Pulmonary artery endothelial cell (primary cell): ENCODE measurements around the gene SCRN2. TPM values are rescaled to one million over a fixed set of nuclear protein-coding genes. Genes with fewer than 3 reads are reported as not detected.

Experiments used
- DNase-seq: peaks from one replicate; pipeline ENCODE4 v3.0.0-alpha.2; 2011; ENCODE audit warnings: low read depth, low spot score
- total RNA-seq: library from RNA; depleted of rRNA; stranded (reverse); fragments of >200 nt; gene quantifications from 2 replicates; pipeline ENCODE4 v1.2.3, GENCODE V29; 2014

SCRN2 gene
- total RNA-seq, 1 donor from 2014 or later, result 46.4 TPM

DNA sequence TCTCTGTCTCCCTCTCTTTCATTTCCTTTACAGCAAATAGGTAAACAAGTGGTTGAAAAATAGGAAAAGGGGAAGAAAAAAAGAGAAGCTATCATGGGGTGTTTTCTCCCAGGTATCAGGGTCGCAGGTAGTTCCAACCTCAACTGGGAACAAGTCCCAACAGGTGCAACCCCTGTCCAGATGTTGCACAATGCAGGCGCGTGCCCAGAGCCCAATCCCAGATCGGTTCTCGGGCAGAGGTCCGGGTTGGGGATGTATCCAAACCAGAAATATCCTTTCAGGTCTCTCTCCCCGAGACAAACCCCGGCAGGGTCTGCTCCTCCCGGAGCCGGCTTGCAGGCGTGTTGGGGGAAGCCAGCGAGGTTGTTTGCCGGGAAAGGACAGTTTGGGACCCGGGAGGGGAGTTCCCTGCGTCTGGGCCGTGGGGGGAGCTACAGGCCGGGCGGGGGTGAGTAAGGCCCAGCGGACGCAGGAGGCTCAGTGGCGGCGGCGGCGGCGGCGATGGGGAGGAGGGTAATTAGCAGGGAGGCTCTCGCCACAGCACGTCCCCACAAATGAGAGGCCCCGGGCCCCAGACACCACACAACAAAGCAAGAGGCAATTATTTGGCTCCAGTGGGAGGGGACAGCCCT is 31.1 kb upstream of the SCRN2 start:
- no peak for DNase-seq

DNA sequence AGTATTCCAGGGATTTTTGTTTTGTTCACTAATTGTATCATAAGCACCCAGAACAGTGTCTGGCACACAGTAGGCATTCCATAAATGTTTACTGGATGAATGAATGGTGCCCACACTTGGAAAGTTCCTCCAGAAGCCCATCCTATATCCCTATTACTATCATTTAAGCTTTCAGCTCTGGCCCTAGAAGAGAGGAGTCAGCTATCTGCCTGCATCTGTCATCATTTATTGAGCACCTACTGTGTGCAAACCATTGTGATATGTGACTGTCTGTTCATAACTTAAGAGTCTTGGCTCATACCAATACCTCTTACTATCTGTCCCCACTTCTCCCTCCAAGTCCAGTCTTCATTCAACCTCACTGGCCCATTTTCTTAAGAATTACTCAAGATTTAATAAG is 30.0 kb upstream of the SCRN2 start:
- no peak for DNase-seq

DNA sequence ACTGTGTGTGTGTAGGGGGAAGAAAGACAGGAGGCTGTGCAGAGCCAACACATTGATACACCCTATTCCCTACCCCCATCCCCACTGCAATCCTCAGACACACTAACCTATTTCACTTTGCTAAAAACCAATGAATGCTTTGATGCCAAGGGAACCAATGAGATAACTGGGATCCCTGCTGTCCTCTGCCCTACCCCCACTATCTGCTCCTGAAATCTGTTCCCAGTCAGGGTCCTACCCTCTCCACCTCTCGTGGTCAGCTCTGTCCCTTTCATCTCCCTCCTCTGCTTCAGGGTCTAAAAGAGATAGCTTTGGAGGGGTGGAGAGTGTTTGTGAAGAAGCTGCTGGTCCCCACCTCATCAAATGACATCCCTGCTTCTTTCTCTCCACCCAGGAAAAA is 29.0 kb upstream of the SCRN2 start:
- no peak for DNase-seq

DNA sequence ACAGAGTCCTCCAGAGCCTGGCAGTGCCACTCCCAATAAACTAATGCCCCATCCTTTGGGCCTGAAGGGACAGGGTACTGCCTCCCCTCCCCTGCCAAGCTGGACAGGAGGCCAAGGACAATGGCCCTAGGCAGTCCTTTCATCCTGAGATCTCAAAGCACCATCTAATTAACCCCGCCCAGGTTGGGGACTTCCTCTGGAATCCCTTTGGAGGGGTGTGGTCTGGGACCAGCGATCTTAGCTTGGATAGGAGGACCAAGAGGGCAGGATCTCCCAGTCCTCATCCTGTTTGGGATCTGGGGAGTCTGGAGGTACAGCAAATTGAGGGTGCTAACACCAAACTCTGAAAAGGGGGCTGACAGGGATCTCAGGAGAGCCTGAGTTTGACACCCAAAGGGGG is 28.0 kb upstream of the SCRN2 start:
- no peak for DNase-seq

DNA sequence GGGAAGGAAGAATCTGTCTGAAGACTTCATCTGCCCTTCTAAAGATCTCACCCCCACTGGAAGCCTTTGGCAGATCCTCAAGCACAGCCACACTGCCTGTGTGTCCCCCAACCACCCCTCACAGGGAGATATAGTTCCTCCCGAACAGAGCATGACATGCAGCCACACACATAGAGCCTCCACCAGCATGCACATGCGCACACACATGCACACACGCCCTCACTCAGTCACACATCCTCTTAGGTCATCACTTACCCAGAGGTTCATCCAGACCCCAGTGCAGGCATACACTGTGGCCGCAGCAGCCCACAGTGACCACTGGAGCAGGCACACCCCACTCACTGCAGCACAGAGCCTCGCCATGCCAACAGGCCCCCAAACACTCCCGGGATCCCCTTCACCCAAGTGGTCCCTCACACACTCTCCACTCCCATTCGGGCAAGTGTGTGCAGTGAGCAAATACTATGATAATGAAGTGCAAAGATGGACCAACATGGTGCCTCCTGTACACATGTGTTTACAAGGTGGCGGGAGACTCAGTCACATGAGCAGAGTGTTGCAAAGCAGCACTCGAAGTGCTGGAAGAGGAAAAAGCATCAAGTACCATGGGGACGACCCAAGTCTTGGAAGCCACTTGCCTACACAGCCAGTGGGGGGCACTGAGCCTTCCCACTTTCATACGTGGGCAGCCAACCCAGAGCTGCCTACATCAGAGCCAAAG is 26.9 kb upstream of the SCRN2 start:
- no peak for DNase-seq

DNA sequence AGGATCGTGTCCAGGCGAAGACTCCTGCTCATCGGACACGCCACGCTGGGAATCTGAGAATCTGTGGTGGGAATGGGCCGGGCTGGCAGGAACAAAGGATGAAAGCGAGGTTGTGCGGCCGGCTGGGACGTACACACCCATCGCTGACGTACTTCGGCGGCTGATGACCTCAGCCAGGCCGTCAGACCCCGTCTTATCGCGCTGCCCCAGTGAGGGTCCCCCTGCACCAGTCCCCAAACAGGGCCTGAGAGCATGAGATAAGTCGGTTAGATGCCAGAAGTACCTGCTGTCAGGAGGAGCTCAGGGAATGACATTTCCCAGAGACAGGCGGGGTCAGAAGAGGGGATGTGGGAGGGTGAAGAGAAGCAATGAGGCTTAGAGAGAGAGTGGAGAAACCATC is 25.9 kb upstream of the SCRN2 start:
- no peak for DNase-seq

DNA sequence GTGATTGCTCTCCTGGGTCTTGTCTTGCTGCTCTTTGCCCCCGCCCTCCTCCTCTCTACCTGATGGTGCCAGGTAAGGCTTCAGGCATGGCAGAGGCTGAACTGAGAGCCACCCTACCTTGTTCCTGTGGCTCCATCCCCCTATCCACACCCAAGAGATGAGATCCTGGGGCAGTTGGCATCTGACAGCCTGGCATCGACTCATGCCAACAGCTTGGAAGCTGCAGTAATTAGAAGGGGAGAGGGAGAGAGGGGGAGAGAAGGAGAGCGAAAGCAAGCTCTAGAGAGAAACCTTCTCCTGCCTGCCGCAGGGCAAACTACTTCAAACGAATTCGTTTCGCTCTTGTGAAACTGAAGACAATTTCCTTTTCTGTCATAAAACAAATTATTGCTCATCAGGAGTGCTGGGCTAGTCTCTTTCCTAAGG is 23.7 kb upstream of the SCRN2 start:
- DNase-seq, result no peak

DNA sequence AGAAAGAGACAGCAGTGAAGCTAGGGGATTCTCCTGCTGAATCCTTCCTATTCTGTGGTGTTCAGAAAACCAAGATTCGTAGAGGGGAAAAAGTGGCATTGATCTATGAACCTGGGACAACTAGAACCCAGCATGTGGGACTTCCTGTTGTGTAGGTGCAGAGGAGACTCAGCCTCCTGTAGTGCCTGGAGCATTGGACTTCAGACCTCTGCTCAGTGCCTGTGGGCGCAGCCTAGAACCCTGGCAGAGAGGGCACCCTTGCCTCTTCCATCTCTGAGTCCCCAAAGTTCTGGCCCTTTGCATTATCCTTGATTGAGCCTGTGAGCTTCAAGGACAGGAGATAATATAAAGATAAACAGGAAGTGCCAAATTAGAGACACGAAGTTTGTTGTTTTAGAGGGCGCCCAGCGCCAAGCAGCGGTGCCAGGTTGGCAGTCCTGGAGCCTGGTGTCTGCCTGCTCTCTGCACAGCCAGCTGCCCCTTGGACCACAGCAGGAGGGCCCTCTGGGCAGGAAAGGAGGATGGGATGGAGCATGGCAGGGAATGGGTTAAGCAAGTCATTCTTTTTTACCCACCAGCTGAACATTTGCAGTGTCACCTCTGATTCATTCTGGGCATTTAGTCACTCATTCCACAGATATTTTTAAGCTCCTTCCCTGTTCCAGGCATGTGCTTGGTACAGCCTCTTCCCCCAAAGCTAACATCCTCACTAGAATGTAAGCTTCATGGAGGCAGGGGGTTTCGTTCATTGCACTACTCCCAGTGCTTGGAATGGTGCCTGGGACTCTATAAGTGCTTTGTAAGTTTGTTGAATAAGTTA is 21.8 kb upstream of the SCRN2 start:
- DNase-seq, result no peak

DNA sequence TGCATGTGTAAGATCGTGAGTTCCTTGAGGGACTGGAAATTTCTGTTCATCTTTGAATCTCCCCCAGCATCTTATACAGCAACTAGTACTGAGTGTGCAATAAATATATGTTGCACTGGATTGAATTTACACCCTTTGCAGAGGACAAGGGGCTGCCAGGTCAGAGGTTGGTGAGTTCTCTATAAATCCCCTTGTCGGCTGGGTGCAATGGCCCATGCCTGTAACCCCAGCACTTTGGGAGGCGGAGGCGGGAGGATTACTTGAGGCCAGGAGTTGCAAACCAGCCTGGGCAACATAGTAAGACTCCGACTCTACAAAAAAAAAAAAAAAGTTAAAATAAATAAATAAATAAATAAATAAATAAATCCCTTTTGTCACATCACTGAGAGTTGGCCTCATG is 19.3 kb upstream of the SCRN2 start:
- DNase-seq, result no peak

DNA sequence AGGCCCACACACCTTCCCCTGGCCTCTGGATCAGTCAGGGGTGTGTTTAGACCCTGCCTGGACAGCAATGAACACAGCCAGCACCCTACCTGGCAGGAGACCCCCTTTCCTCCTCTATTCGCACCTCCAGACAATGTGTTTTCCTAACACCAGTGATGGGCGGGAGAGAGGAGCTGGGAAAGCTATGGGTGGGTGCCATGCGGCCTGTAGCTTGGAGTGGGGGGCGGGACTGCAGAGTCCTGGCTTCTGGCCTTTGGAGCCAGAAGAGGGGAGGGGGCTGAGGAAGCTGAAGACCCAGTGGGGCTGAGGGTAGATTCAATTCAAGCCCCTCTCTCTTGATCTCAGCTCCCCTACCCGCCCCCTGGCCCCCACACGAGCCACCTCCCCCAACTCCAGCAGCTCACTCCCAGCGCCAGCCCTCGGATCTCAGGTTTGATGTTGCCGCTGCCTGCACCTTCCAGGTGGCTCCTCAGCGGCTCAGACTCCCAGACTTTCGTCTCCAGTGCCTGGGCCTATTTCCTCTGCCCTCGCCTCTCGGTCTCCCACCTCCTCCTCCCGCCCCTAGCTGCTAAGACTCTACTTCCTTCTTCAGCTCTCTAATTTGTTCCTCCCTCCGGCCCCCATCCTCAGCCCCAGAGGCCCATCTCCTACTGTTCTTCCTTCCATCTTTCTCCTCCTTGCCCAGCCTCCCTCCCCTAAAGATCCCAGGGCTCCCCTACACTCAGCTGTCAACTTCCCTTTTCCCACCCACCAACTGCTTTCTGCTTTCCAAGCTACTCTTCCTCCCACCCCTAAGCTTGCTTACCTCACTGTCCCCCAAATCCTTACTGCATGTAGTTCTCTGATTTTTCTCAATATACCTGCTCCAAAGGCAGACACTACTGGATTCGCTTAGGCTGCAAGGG is 16.7 kb upstream of the SCRN2 start:
- no peak for DNase-seq

DNA sequence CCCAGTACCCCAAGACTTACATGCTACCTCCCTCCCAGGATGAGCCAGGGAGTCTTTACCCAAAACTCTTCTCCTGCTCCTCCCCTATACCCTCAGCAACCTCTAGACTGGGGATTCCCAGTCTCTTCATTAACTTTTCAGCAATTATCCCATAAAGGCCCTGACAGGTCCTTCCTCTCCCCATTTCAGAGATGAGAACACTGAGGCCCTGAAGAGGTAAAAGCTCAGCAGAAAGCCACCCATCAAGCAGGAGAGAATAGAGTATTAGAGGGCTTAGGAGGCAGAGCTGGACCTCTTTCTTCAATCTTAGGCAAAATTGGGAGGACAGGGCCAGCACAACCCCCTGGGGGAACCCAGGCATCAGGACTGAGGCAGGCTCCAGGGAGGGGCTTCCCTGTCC is 15.8 kb upstream of the SCRN2 start:
- DNase-seq, result no peak

DNA sequence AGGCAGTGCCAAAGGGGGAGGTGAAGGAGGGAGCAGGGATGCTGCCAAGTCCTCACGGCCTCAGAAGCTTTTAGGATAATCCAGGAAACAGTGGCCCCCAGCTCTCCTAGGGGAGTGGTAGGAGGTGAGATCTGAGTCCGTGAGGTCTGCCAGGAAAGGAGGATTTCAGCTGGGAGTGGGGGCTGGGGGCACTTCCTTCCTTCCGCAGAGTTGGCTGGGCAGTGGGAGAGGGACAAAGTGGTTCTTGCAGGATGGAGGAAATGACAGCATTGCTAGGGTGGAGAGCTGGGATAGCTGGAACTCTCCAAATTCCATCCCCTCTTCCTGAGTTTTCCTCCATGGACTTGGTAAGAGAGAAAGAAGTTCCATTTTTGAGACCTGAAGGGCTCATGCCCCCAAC is 14.7 kb upstream of the SCRN2 start:
- no peak for DNase-seq

DNA sequence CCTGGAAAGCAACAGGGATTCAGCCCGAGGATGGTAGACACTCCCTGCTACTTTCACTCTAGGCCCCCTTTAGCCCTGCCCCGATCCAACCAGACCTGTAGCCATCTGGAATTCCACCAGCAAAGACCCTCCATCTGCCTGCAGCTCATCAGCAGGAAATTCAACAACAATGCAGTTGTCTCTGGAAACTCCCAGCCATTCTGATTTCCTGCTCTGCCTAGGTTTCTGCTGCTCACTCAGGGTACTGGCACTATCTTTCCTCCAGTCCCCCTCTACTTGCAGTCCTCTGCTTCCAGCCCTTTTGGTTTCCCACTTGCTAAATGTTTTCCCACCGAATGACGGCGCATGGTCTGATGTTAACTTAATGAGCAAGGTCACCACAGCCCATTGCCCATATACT is 12.5 kb upstream of the SCRN2 start:
- DNase-seq, result no peak

DNA sequence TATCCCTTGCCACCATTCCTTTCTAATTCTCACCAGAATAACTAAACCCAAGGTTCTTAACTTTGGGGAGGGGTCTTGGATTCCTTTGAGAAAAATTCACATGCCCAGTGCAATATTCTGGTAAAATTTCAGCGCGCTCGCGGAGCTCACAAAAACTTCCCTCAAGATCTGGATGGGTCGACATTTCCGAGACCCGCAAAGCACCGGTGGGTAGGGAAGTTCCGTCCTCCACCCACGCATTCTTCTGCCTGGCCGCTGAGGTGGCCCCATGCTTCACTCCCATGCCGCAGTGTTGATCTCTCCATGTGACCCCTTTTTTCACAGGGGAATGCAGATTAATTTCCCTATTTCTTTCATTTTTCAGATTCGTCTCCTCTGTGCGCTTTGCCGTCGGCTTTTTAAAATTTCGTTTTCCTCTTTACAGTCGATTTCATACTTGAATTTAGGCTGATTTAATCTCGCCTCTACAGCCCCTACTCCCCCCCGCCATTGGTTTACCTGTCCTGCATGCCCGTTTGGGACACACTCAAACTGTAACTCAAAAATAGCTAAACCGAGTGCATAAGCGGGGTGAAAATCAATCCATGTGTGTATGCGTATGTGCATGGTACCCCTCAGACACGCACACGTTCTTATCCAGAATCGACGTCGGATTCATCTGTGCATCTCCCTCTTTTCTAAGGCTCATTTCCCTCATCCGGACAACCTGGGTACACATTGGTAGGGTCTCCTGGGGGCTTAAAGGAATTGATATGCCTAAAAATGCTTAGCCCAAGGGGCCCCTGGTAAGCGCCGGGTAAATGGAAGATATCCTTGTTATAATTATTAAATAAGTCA is 11.3 kb upstream of the SCRN2 start:
- DNase-seq, result no peak

DNA sequence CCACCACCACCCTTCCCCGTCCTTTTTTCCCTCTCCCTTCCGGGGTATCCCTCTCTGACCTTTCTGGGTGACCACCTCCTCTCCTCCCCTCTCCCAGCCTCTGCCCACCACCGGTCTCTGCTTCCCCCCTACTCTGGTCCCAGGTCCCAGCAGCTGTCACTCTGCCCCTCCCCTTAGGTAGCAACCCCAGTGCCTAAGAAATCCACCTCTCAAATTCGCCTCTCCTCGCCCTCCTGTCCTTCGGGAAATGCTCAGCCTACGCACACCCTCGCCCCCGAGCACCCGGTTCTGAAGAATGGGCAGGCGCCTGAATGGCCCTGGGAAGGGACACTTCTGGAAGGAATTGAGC is 10.7 kb upstream of the SCRN2 start:
- no peak for DNase-seq

DNA sequence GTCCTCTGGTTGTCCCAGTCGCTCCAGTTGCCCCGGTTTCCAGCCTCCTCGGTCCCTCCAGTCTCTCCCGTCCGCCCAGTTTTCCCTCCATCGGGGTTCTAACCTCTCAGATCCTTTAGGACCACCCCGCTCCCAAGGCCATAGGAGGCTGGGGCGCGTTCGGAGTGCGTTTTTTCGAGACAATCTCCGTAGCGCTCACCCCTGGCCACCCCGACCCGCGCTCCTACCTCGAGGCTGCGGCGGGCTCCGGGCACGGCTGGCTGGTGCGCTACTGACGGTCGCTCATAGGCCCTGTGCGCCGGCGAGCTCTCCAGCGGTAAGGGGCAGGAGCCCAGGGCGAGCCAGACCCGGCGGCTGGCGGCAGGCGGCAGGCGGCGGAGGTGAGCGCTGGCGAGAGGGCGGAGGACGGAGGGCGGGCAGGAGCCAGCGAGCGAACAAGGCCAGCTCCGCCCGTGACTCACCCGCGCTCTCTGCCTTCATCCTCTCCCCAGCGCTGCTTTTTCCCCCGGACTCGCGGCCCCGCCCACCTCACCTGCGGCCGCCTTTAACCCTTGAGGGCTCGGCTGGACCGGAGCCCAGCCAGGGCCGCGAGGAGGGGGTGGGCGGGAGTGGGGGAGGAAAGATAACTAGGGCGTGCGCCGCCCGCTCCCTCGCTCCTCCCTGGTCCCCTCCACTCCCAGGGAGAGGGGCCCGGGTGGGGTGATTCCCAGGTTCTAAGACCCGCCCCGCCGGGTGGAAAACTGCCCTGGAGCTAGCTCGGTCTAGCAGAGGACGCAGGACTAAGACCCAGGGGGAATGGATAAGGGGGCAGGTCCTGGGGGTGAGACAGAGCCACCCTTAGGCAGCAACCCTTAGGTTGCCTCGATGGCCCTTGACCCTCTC is 9.9 kb upstream of the SCRN2 start, which contains the start of gene SP6:
TSS of gene SP6 (minus strand) at position 472 of the 882 bp plus-strand sequence. CDS start 2,734 bp downstream, outside the sequence.
- DNase-seq, result no peak

DNA sequence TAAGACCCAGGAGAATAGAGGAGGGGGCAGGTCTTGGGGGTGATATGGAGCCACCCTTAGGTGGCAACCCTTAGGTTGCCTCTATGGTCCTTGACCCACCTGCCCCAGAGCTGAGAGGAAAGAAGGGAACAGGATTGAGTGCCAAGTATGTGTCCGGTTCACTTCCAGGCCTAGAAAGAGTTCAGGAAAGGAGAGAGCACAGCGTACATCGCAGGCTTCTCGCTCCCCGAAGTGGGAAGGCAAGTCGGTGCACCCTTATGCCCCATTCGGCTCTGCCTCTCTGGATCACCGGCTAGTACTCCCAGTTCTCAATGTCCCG is 9.3 kb upstream of the SCRN2 start:
- DNase-seq, result no peak

DNA sequence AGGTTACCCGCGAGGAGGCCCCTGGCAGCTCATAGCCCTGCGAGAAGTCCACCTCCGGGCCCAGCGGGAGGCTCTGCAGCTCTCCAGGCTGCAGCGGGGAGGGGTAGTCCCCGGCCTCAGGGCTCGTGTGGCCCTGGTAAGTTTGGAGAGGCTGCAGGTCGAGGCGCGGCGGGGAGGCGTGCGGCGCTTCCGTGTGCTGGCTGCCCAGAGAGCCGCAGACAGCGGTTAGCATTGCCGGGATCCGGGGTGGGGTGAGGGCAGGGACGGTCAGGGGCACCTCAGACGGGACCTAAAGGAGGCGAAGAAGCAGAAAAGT is 7.1 kb upstream of the SCRN2 start:
- no peak for DNase-seq

DNA sequence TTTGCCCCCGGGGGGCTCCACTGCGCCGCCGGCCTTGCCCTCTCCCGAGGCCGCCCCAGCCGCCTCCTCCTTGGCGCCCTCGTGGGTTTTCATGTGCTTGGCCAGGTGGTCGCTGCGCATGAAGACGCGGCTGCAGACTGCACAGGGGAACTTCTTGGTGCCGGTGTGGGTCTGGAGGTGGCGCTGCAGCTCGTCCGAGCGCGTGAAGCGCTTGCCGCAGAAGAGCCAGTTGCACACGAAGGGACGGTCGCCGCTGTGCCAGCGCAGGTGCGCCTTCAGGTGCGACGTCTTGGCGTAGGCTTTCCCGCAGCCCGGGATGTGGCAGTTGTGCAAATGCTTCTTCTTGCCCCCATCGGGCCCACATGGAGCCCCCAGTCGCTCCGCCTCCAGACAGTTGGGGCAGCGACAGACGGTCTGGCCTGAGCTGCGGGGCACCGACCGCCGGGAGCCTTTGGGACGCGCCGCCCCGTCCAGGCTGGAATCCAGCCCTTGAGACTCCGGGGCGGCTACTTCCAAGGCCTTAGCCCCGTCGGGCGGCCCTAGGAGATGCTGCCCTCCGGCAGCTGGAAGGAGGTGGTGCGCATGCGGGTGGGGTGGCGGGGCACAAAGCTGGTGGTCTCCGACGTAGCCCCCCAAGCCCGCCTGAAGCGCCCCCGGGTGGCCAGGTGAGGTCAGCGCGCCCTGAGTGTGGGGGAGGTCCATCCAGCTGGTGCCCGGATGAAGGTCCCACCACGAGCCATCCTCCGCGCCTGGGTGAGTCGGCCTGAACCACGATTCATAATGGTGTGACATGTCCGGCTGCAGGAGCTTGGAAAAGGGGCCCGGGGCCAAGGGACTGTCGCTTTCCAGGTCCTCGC is 6.5 kb upstream of the SCRN2 start:
- DNase-seq, result no peak
